HEK293 (cell line): Measurements from ENCODE around the gene CENPS.

Source experiments
- GLI2 ChIP-seq: fragments of 450-650 bp; formaldehyde crosslinking; IDR thresholded peaks from 2 replicates; pipeline ENCODE4; 2017; ENCODE audit warnings: missing biosample characterization, missing genetic modification characterization, low read depth, borderline replicate concordance
- GLIS2 ChIP-seq: fragments of 450-650 bp; formaldehyde crosslinking; IDR thresholded peaks from 2 replicates; pipeline ENCODE4 v1.5.1; 2016; ENCODE audit warnings: missing biosample characterization, missing genetic modification characterization
- HOXA7 ChIP-seq: sonication (generic); formaldehyde crosslinking; IDR thresholded peaks from 2 replicates; pipeline ENCODE4 v1.8.1; 2022; ENCODE audit warnings: missing genetic modification reagents, borderline replicate concordance
- KLF10 ChIP-seq: fragments of 450-650 bp; IDR thresholded peaks from 2 replicates; pipeline ENCODE4 v1.5.1; 2018; ENCODE audit warnings: missing biosample characterization, mild to moderate bottlenecking, missing genetic modification characterization
- PATZ1 ChIP-seq: fragments of 450-650 bp; formaldehyde crosslinking; IDR thresholded peaks from 2 replicates; pipeline ENCODE4 v1.5.1; 2016; ENCODE audit warnings: missing biosample characterization, missing genetic modification characterization
- REST ChIP-seq: fragments of 450-650 bp; formaldehyde crosslinking; IDR thresholded peaks from 2 replicates; pipeline ENCODE4 v1.5.1; 2016; ENCODE audit warnings: missing biosample characterization, missing genetic modification characterization
- ZBTB20 ChIP-seq: fragments of 450-650 bp; formaldehyde crosslinking; IDR thresholded peaks from 2 replicates; pipeline ENCODE4 v1.5.1; 2016; ENCODE audit warnings: missing biosample characterization, missing genetic modification characterization
- ZNF10 ChIP-seq: fragments of 450-650 bp; formaldehyde crosslinking; IDR thresholded peaks from 2 replicates; pipeline ENCODE4 v1.5.1; 2017; ENCODE audit warnings: missing biosample characterization, missing genetic modification characterization
- ZNF121 ChIP-seq: fragments of 450-650 bp; formaldehyde crosslinking; IDR thresholded peaks from 2 replicates; pipeline ENCODE4 v1.5.1; 2016; ENCODE audit warnings: missing biosample characterization, missing genetic modification characterization
- ZNF132 ChIP-seq: fragments of 450-650 bp; formaldehyde crosslinking; IDR thresholded peaks from 2 replicates; pipeline ENCODE4 v1.5.1; 2017; ENCODE audit warnings: missing biosample characterization, missing genetic modification characterization, borderline replicate concordance
- ZNF138 ChIP-seq: fragments of 450-650 bp; formaldehyde crosslinking; IDR thresholded peaks from 2 replicates; pipeline ENCODE4 v1.5.1; 2016; ENCODE audit warnings: missing biosample characterization, missing genetic modification characterization, borderline replicate concordance
- ZNF169 ChIP-seq: fragments of 450-650 bp; formaldehyde crosslinking; IDR thresholded peaks from 2 replicates; pipeline ENCODE4 v1.5.1; 2016; ENCODE audit warnings: missing biosample characterization, missing genetic modification characterization
- ZNF202 ChIP-seq: fragments of 450-650 bp; formaldehyde crosslinking; IDR thresholded peaks from 2 replicates; pipeline ENCODE4 v1.5.1; 2016; ENCODE audit warnings: missing biosample characterization, missing genetic modification characterization, borderline replicate concordance
- ZNF292 ChIP-seq: fragments of 450-650 bp; formaldehyde crosslinking; IDR thresholded peaks from 2 replicates; pipeline ENCODE4 v1.5.1; 2016; ENCODE audit warnings: low read depth, missing biosample characterization, missing genetic modification characterization, borderline replicate concordance
- ZNF311 ChIP-seq: fragments of 450-650 bp; formaldehyde crosslinking; IDR thresholded peaks from 2 replicates; pipeline ENCODE4 v1.5.1; 2017; ENCODE audit warnings: missing biosample characterization, missing genetic modification characterization, borderline replicate concordance
- ZNF341 ChIP-seq: fragments of 450-650 bp; formaldehyde crosslinking; IDR thresholded peaks from 2 replicates; pipeline ENCODE4; 2016; ENCODE audit warnings: low read depth, missing biosample characterization, missing genetic modification characterization
- ZNF350 ChIP-seq: fragments of 450-650 bp; formaldehyde crosslinking; IDR thresholded peaks from 2 replicates; pipeline ENCODE4 v1.5.0; 2017; ENCODE audit warnings: missing biosample characterization, mild to moderate bottlenecking, missing genetic modification characterization
- ZNF394 ChIP-seq: fragments of 450-650 bp; formaldehyde crosslinking; IDR thresholded peaks from 2 replicates; pipeline ENCODE4 v1.5.1; 2016; ENCODE audit warnings: missing biosample characterization, missing genetic modification characterization, mild to moderate bottlenecking, moderate library complexity, borderline replicate concordance
- ZNF398 ChIP-seq: fragments of 450-650 bp; formaldehyde crosslinking; IDR thresholded peaks from 2 replicates; pipeline ENCODE4 v1.5.1; 2017; ENCODE audit warnings: missing biosample characterization, missing genetic modification characterization
- ZNF48 ChIP-seq: fragments of 450-650 bp; formaldehyde crosslinking; IDR thresholded peaks from 2 replicates; pipeline ENCODE4 v1.5.1; 2016; ENCODE audit warnings: missing biosample characterization, missing genetic modification characterization
- ZNF514 ChIP-seq: fragments of 450-650 bp; formaldehyde crosslinking; IDR thresholded peaks from 2 replicates; pipeline ENCODE4 v1.5.1; 2016; ENCODE audit warnings: missing biosample characterization, missing genetic modification characterization
- ZNF518A ChIP-seq: fragments of 450-650 bp; formaldehyde crosslinking; conservative IDR thresholded peaks from 2 replicates; pipeline ENCODE4 v1.5.1; 2016; ENCODE audit warnings: low read depth, missing biosample characterization, missing genetic modification characterization
- ZNF596 ChIP-seq: fragments of 450-650 bp; IDR thresholded peaks from 2 replicates; pipeline ENCODE4 v1.5.0; 2018; ENCODE audit warnings: missing biosample characterization, mild to moderate bottlenecking, missing genetic modification characterization, moderate library complexity
- ZNF629 ChIP-seq: fragments of 450-650 bp; formaldehyde crosslinking; IDR thresholded peaks from 2 replicates; pipeline ENCODE4 v1.5.1; 2017; ENCODE audit warnings: missing biosample characterization, missing genetic modification characterization

CENPS gene

GRCh38 chr1:10430216-10431069, at the start of gene CENPS (continued):
- TF ChIP-seq ZNF10 (tag by site-specific recombination): peak; percentile 64; the same call in 1 of the 2 replicates
- TF ChIP-seq ZNF202 (tag by site-specific recombination): no peak
- no peak for TF ChIP-seq HOXA7 (CRISPR knock-in tag)
- TF ChIP-seq ZNF596 (tag by site-specific recombination): peak; percentile 46; the same call in 1 of the 2 replicates
- no peak for TF ChIP-seq ZNF350 (tag by site-specific recombination)
- TF ChIP-seq ZNF341: peak; percentile 74
- TF ChIP-seq ZNF311 (tag by site-specific recombination): no peak
- TF ChIP-seq ZNF121 (tag by site-specific recombination): no peak
- no peak for TF ChIP-seq ZNF132 (tag by site-specific recombination)
- TF ChIP-seq GLI2: no peak
- TF ChIP-seq ZNF518A (tag by site-specific recombination): no peak
- no peak for TF ChIP-seq REST (tag by site-specific recombination)
- no peak for TF ChIP-seq ZNF48 (tag by site-specific recombination)
- TF ChIP-seq ZNF169 (tag by site-specific recombination): no peak
- TF ChIP-seq ZNF138: no peak
- peak; percentile 44; the same call in 1 of the 2 replicates for TF ChIP-seq ZNF398
- no peak for TF ChIP-seq ZNF292 (tag by site-specific recombination)
- peak; percentile 72; the same call in 1 of the 2 replicates for TF ChIP-seq ZNF394
- TF ChIP-seq ZNF514: no peak
- TF ChIP-seq GLIS2 (tag by site-specific recombination): peak; percentile 97
- peak; percentile 65 for TF ChIP-seq ZNF629 (tag by site-specific recombination)
- peak; percentile 84 for TF ChIP-seq KLF10 (tag by site-specific recombination)
- peak; percentile 99 for TF ChIP-seq PATZ1 (tag by site-specific recombination)
- TF ChIP-seq ZBTB20 (tag by site-specific recombination): peak; percentile 65; the same call in 1 of the 2 replicates
